SH-SY5Y (cell line): ENCODE measurements around the gene DAP.

Source experiments
- GATA2 ChIP-seq: IDR thresholded peaks from 2 replicates; pipeline ENCODE4 v1.6.1; 2011; ENCODE audit warnings: mild to moderate bottlenecking, low read depth, low read length
- GATA3 ChIP-seq: IDR thresholded peaks from 2 replicates; pipeline ENCODE4 v1.6.1; 2011; ENCODE audit warnings: low read depth, mild to moderate bottlenecking, low read length, moderate library complexity

DNA sequence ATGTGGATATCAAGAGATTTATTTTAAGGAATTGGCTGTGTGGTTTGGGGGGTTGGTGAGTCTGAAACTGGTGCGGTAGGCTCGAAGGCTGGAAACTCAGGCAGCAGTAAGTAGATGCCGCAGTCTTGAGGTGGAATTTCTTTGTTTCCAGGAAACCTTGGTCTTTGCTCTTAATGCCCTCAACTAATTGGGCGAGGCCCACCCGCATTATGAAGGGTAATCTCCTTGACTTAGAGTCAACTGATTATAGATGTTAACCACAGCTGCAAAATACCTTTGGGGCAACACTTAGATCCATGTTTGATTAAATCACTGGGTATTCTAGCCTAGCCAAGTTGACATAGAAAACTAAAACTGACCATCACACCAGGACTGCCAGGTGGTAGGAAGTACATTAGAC is 113.4 kb downstream of the DAP start:
- TF ChIP-seq GATA2, result no peak
- no peak for TF ChIP-seq GATA3
